ENCODE measurements around the gene RAB3D. TPM values are rescaled to one million over a fixed set of nuclear protein-coding genes. Genes with fewer than 3 reads are reported as not detected.
"Not testable (repeated sequence)": the region's sequence is repeated elsewhere in the genome, so short reads cannot be mapped to it uniquely, and the experiment has no call there.

RAB3D gene
- 10 to 100 TPM; 21.7 to 25.7 TPM for polyA plus RNA-seq

GRCh38 chr19:11339254-11340098 is at the start of gene RAB3D:
Gene RAB3D (minus strand): TSS chr19:11339657. CDS start chr19:11337399, 2,258 bp downstream.
- Histone ChIP-seq H3K4me1 (ENCODE audit: control insufficient read depth in 2 of 2, insufficient read depth in 2 of 2, low read length in 1 of 2) (peaks cover 0 to 6% of the 10 kb centered on the region in 2 donors), H3K36me3 (ENCODE audit: control insufficient read depth in 2 of 2, insufficient read depth in 2 of 2, low read length in 1 of 2) (peaks cover 0 to 19% of the 10 kb centered on the region in 2 donors), H3K27me3 (ENCODE audit: control insufficient read depth in 1 of 2, insufficient read depth in 2 of 2, low read length in 2 of 2) (no peaks in the 10 kb centered on the region), H3K4me3 (ENCODE audit: low read depth in 1 of 2, low read length in 2 of 2) (peak within 1 kb of the TSS; percentile 75 to 95), H3K9me3 (ENCODE audit: control insufficient read depth in 2 of 2, insufficient read depth in 1 of 2, low read depth in 1 of 2, low read length in 1 of 2) (no peaks in the 10 kb centered on the region), H3K27ac (ENCODE audit: low read depth in 2 of 2, low read length in 1 of 2) (peak within 1 kb of the TSS; percentile 90 to 96)
- 6% methylated on average over 44 to 53 of the region's 53 CpGs for WGBS, 2 donors

GRCh38 chr19:11387162-11388034 is 47.9 kb upstream of the RAB3D start:
- H3K27ac ChIP-seq (ENCODE audit: low read depth in 2 of 2, low read length in 1 of 2): no peak overlapping the region

GRCh38 chr19:11384778-11385129 is 45.3 kb upstream of the RAB3D start:
- Histone ChIP-seq H3K27me3 (ENCODE audit: control insufficient read depth in 1 of 2, insufficient read depth in 2 of 2, low read length in 2 of 2) (peaks cover 0 to 7% of the 10 kb centered on the region in 2 donors), H3K36me3 (ENCODE audit: control insufficient read depth in 2 of 2, insufficient read depth in 2 of 2, low read length in 1 of 2) (no peaks in the 10 kb centered on the region), H3K27ac (ENCODE audit: low read depth in 2 of 2, low read length in 1 of 2) (no peak overlapping the region), H3K4me1 (ENCODE audit: control insufficient read depth in 2 of 2, insufficient read depth in 2 of 2, low read length in 1 of 2) (peaks cover 9 to 12% of the 10 kb centered on the region in 2 donors), H3K9me3 (ENCODE audit: control insufficient read depth in 2 of 2, insufficient read depth in 1 of 2, low read depth in 1 of 2, low read length in 1 of 2) (no peaks in the 10 kb centered on the region), H3K4me3 (ENCODE audit: low read depth in 1 of 2, low read length in 2 of 2) (no peak overlapping the region)
- WGBS, 2 donors: 88 to 91% methylated on average over 5 of the region's 5 CpGs

More at GRCh38 chr19:11387162-11388034, 47.9 kb upstream of the RAB3D start:
- H3K9me3 ChIP-seq (ENCODE audit: control insufficient read depth in 2 of 2, insufficient read depth in 1 of 2, low read depth in 1 of 2, low read length in 1 of 2): no peaks in the 10 kb centered on the region
- no peak overlapping the region for H3K4me3 ChIP-seq (ENCODE audit: low read depth in 1 of 2, low read length in 2 of 2)
- peaks cover 5 to 6% of the 10 kb centered on the region in 2 donors for H3K4me1 ChIP-seq (ENCODE audit: control insufficient read depth in 2 of 2, insufficient read depth in 2 of 2, low read length in 1 of 2)
- H3K27me3 ChIP-seq (ENCODE audit: control insufficient read depth in 1 of 2, insufficient read depth in 2 of 2, low read length in 2 of 2): peaks cover 0 to 7% of the 10 kb centered on the region in 2 donors
- 68 to 70% methylated on average over 19 of the region's 19 CpGs for WGBS, 2 donors
- H3K36me3 ChIP-seq (ENCODE audit: control insufficient read depth in 2 of 2, insufficient read depth in 2 of 2, low read length in 1 of 2): no peaks in the 10 kb centered on the region

GRCh38 chr19:11383706-11384048 is 44.2 kb upstream of the RAB3D start:
- WGBS, 2 donors: 3% methylated on average over 9 of the region's 9 CpGs
- peaks cover 0 to 7% of the 10 kb centered on the region in 2 donors for H3K27me3 ChIP-seq (ENCODE audit: control insufficient read depth in 1 of 2, insufficient read depth in 2 of 2, low read length in 2 of 2)
- peak overlapping the region in 1 of 2 donors; percentile 14 for H3K4me3 ChIP-seq (ENCODE audit: low read depth in 1 of 2, low read length in 2 of 2)
- no peaks in the 10 kb centered on the region for H3K9me3 ChIP-seq (ENCODE audit: control insufficient read depth in 2 of 2, insufficient read depth in 1 of 2, low read depth in 1 of 2, low read length in 1 of 2)
- peaks cover 9 to 12% of the 10 kb centered on the region in 2 donors for H3K4me1 ChIP-seq (ENCODE audit: control insufficient read depth in 2 of 2, insufficient read depth in 2 of 2, low read length in 1 of 2)
- H3K36me3 ChIP-seq (ENCODE audit: control insufficient read depth in 2 of 2, insufficient read depth in 2 of 2, low read length in 1 of 2): no peaks in the 10 kb centered on the region
- H3K27ac ChIP-seq (ENCODE audit: low read depth in 2 of 2, low read length in 1 of 2): no peak overlapping the region

GRCh38 chr19:11382898-11383705 is 43.6 kb upstream of the RAB3D start:
- 1% methylated on average over 62 to 65 of the region's 65 CpGs for WGBS, 2 donors
- Histone ChIP-seq H3K9me3 (ENCODE audit: control insufficient read depth in 2 of 2, insufficient read depth in 1 of 2, low read depth in 1 of 2, low read length in 1 of 2) (no peaks in the 10 kb centered on the region), H3K4me3 (ENCODE audit: low read depth in 1 of 2, low read length in 2 of 2) (peak overlapping the region; percentile 4 to 14), H3K27me3 (ENCODE audit: control insufficient read depth in 1 of 2, insufficient read depth in 2 of 2, low read length in 2 of 2) (peaks cover 0 to 7% of the 10 kb centered on the region in 2 donors), H3K36me3 (ENCODE audit: control insufficient read depth in 2 of 2, insufficient read depth in 2 of 2, low read length in 1 of 2) (peaks cover 0 to 4% of the 10 kb centered on the region in 2 donors), H3K4me1 (ENCODE audit: control insufficient read depth in 2 of 2, insufficient read depth in 2 of 2, low read length in 1 of 2) (peaks cover 13 to 17% of the 10 kb centered on the region in 2 donors), H3K27ac (ENCODE audit: low read depth in 2 of 2, low read length in 1 of 2) (no peak overlapping the region)

- peak overlapping the region; percentile 44 to 50 for H3K4me3 ChIP-seq (ENCODE audit: low read depth in 1 of 2, low read length in 2 of 2)
- peaks cover 15 to 24% of the 10 kb centered on the region in 2 donors for H3K4me1 ChIP-seq (ENCODE audit: control insufficient read depth in 2 of 2, insufficient read depth in 2 of 2, low read length in 1 of 2)
- peak overlapping the region; percentile 77 to 87 for H3K27ac ChIP-seq (ENCODE audit: low read depth in 2 of 2, low read length in 1 of 2)
- peaks cover 0 to 7% of the 10 kb centered on the region in 2 donors for H3K27me3 ChIP-seq (ENCODE audit: control insufficient read depth in 1 of 2, insufficient read depth in 2 of 2, low read length in 2 of 2)
- peaks cover 0 to 4% of the 10 kb centered on the region in 2 donors for H3K36me3 ChIP-seq (ENCODE audit: control insufficient read depth in 2 of 2, insufficient read depth in 2 of 2, low read length in 1 of 2)
- WGBS, 2 donors: 1 to 2% methylated on average over 54 of the region's 54 CpGs
- H3K9me3 ChIP-seq (ENCODE audit: control insufficient read depth in 2 of 2, insufficient read depth in 1 of 2, low read depth in 1 of 2, low read length in 1 of 2): no peaks in the 10 kb centered on the region
These were observed 41.4 kb upstream of the RAB3D start for GRCh38 chr19:11380653-11381537.

GRCh38 chr19:11379857-11380350 is 40.4 kb upstream of the RAB3D start:
- Histone ChIP-seq H3K36me3 (ENCODE audit: control insufficient read depth in 2 of 2, insufficient read depth in 2 of 2, low read length in 1 of 2) (peaks cover 0 to 4% of the 10 kb centered on the region in 2 donors), H3K4me3 (ENCODE audit: low read depth in 1 of 2, low read length in 2 of 2) (no peak overlapping the region)

GRCh38 chr19:11379269-11379845 is 39.9 kb upstream of the RAB3D start:
- H3K4me1 ChIP-seq (ENCODE audit: control insufficient read depth in 2 of 2, insufficient read depth in 2 of 2, low read length in 1 of 2): peaks cover 17 to 28% of the 10 kb centered on the region in 2 donors
- H3K9me3 ChIP-seq (ENCODE audit: control insufficient read depth in 2 of 2, insufficient read depth in 1 of 2, low read depth in 1 of 2, low read length in 1 of 2); H3K27me3 ChIP-seq (ENCODE audit: control insufficient read depth in 1 of 2, insufficient read depth in 2 of 2, low read length in 2 of 2); H3K36me3 ChIP-seq (ENCODE audit: control insufficient read depth in 2 of 2, insufficient read depth in 2 of 2, low read length in 1 of 2); H3K27ac ChIP-seq (ENCODE audit: low read depth in 2 of 2, low read length in 1 of 2); H3K4me3 ChIP-seq (ENCODE audit: low read depth in 1 of 2, low read length in 2 of 2): not testable (repeated sequence)
- 89 to 91% methylated on average over 14 of the region's 14 CpGs for WGBS, 2 donors

More at GRCh38 chr19:11379857-11380350, 40.4 kb upstream of the RAB3D start:
- no peak overlapping the region for H3K27ac ChIP-seq (ENCODE audit: low read depth in 2 of 2, low read length in 1 of 2)
- WGBS, 2 donors: 93 to 98% methylated on average over 7 of the region's 7 CpGs
- H3K4me1 ChIP-seq (ENCODE audit: control insufficient read depth in 2 of 2, insufficient read depth in 2 of 2, low read length in 1 of 2): peaks cover 17 to 28% of the 10 kb centered on the region in 2 donors
- H3K9me3 ChIP-seq (ENCODE audit: control insufficient read depth in 2 of 2, insufficient read depth in 1 of 2, low read depth in 1 of 2, low read length in 1 of 2): no peaks in the 10 kb centered on the region
- peaks cover 0 to 7% of the 10 kb centered on the region in 2 donors for H3K27me3 ChIP-seq (ENCODE audit: control insufficient read depth in 1 of 2, insufficient read depth in 2 of 2, low read length in 2 of 2)

Measured in esophagus (tissue), 2 donors.